Measurements from ENCODE around the gene GPX4.

GPX4 gene

GRCh38 chr19:1084024-1084868 is 19.5 kb upstream of the GPX4 start:
- DNase-seq (ENCODE audit: low read depth, low spot score), result no peak

- no peak for DNase-seq (ENCODE audit: low read depth, low spot score)
Observed at GRCh38 chr19:1085053-1085658, 18.6 kb upstream of the GPX4 start.

- no peak for DNase-seq (ENCODE audit: low read depth, low spot score)
Observed at GRCh38 chr19:1085676-1086442, 17.9 kb upstream of the GPX4 start.

GRCh38 chr19:1086613-1087012 is 17.2 kb upstream of the GPX4 start:
- DNase-seq (ENCODE audit: low read depth, low spot score), result no peak

GRCh38 chr19:1087813-1088415 is 15.9 kb upstream of the GPX4 start:
- DNase-seq (ENCODE audit: low read depth, low spot score), result no peak

GRCh38 chr19:1088416-1089010 is 15.3 kb upstream of the GPX4 start:
- DNase-seq (ENCODE audit: low read depth, low spot score), result no peak

GRCh38 chr19:1089126-1089771 is 14.5 kb upstream of the GPX4 start:
- no peak for DNase-seq (ENCODE audit: low read depth, low spot score)

GRCh38 chr19:1089891-1090290 is 13.9 kb upstream of the GPX4 start:
- no peak for DNase-seq (ENCODE audit: low read depth, low spot score)

- no peak for DNase-seq (ENCODE audit: low read depth, low spot score)
Observed at GRCh38 chr19:1090731-1091543, 12.9 kb upstream of the GPX4 start.

GRCh38 chr19:1091544-1092175 is 12.1 kb upstream of the GPX4 start:
- no peak for DNase-seq (ENCODE audit: low read depth, low spot score)

- no peak for DNase-seq (ENCODE audit: low read depth, low spot score)
Observed at GRCh38 chr19:1093330-1093729, 10.5 kb upstream of the GPX4 start.

- DNase-seq (ENCODE audit: low read depth, low spot score), result no peak
Observed at GRCh38 chr19:1093811-1094553, 9.8 kb upstream of the GPX4 start.

- no peak for DNase-seq (ENCODE audit: low read depth, low spot score)
Observed at GRCh38 chr19:1094655-1094977, 9.2 kb upstream of the GPX4 start.

GRCh38 chr19:1094978-1095701 is 8.7 kb upstream of the GPX4 start, which contains the start of gene POLR2E:
POLR2E (minus strand) TSS chr19:1095375; CDS start chr19:1095315, 60 bp downstream.
- DNase-seq (ENCODE audit: low read depth, low spot score), result peak; percentile 100

- no peak for DNase-seq (ENCODE audit: low read depth, low spot score)
Observed at GRCh38 chr19:1097810-1098176, 6.0 kb upstream of the GPX4 start.

- DNase-seq (ENCODE audit: low read depth, low spot score), result no peak
Observed at GRCh38 chr19:1098177-1099051, 5.4 kb upstream of the GPX4 start.

GRCh38 chr19:1101337-1101698 is 2.5 kb upstream of the GPX4 start:
- DNase-seq (ENCODE audit: low read depth, low spot score), result no peak

Measured in astrocyte of the hippocampus (primary cell).